HG02943 (cell line): Measurements from ENCODE around the gene GABPB2.
A peak's percentile ranks its signal among the peaks of the same experiment; 100 is the strongest.

Experiments used
- ATAC-seq: cut with Tn5 transposase; IDR thresholded peaks from one replicate; pipeline ENCODE4 v1.9.1; 2021; ENCODE audit warnings: mild to moderate bottlenecking, low read depth, moderate library complexity; ENCODE audit not compliant: unreplicated experiment

The GABPB2 gene

GRCh38 chr1:151070474-151071276, at the start of gene GABPB2:
TSS of gene GABPB2 (plus strand) at chr1:151070761. CDS start at chr1:151088190, 17,429 bp downstream.
- peak; percentile 57 for ATAC-seq

GRCh38 chr1:151024540-151025146, 45.9 kb upstream of the GABPB2 start:
- ATAC-seq: no peak

- ATAC-seq: no peak
Observed at GRCh38 chr1:151026460-151026859, 44.1 kb upstream of the GABPB2 start.

- no peak for ATAC-seq
Observed at GRCh38 chr1:151032164-151032563, 38.4 kb upstream of the GABPB2 start.

DNA sequence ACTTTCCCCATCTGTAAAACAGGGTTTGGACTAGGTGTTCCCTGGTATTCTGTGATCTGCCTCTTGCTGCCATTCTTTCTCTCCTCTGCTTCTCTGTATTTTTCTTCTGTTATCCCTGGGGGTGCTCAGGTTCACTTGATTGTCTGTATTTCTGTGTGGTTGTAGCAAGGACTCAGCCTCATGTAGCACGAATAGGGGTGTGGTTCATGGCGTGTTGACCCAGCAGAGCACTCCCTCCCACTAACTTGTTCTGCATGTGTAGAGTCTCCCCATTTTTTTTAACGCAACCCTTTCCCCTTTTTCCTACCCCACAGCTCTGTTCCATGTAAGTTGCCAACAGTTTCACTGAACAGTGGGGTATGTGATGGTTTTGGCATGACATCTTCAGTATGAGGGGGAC, 35.4 kb upstream of the GABPB2 start:
- ATAC-seq: no peak

DNA sequence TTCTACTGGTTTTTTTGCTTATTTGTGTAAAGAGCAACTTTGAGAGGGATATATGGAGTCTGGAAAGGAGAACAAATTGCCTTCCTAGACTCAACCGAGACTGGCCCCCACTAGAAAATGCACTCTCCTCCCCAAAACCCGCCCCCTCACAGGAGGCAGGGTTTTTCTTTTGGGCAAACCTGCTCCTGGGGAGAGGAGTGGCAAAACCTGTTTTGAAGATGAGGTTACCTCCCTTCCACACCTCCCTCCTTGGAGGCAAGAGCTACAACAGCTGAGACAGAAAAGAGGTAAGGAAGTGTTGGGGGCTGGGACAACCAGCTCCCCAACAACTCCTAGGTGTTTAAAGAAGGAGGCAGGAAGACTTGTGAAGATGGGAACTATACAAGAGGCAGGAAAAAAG, 34.2 kb upstream of the GABPB2 start, which contains the start of gene BNIPL:
BNIPL (plus strand) TSS at position 231 of the 400 bp plus-strand sequence; CDS start at position 371, 140 bp downstream.
- ATAC-seq: no peak

- ATAC-seq: no peak
Observed at GRCh38 chr1:151037032-151037431, 33.5 kb upstream of the GABPB2 start.

GRCh38 chr1:151039521-151039920, 31.0 kb upstream of the GABPB2 start:
- ATAC-seq: no peak

GRCh38 chr1:151043163-151043562, 27.4 kb upstream of the GABPB2 start:
- ATAC-seq: no peak

GRCh38 chr1:151047591-151047924, 23.0 kb upstream of the GABPB2 start, which contains the start of gene C1orf56:
TSS of gene C1orf56 (plus strand) at chr1:151047751. CDS start at chr1:151047848, 97 bp downstream.
- no peak for ATAC-seq

GRCh38 chr1:151047925-151048644, 22.5 kb upstream of the GABPB2 start:
- no peak for ATAC-seq

DNA sequence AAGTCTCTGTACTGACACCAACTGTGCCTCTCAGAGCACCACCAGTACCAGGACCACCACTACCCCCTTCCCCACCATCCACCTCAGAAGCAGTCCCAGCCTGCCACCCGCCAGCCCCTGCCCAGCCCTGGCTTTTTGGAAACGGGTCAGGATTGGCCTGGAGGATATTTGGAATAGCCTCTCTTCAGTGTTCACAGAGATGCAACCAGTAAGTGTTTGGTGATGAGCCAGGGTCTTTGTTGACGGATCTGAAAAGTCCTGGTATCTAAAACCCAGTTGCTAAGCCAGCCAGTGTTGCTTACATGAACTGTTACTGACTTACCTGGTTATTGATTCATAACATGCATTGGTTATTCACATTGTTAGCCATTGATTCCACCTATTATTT, 21.9 kb upstream of the GABPB2 start:
- ATAC-seq: no peak

DNA sequence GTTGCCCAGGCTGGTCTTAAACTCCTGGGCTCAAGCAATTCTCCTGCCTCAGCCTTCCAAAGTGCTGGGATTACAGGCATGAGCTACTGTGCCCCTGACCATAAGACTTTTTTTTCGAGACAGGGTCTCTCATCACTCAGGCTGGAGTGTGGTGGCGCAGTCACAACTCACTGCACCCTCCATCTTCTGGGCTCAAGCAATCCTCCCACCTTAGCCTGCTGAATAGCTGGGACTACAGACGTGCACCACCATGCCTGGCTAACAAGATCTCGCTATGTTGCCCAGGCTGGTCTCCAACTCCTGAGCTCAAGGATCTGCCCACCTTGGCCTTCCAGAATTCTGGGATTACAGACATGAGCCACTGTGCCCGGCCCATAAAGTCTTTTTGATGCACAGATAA, 21.1 kb upstream of the GABPB2 start:
- ATAC-seq: no peak

- no peak for ATAC-seq
Observed at GRCh38 chr1:151050051-151050688, 20.4 kb upstream of the GABPB2 start.

DNA sequence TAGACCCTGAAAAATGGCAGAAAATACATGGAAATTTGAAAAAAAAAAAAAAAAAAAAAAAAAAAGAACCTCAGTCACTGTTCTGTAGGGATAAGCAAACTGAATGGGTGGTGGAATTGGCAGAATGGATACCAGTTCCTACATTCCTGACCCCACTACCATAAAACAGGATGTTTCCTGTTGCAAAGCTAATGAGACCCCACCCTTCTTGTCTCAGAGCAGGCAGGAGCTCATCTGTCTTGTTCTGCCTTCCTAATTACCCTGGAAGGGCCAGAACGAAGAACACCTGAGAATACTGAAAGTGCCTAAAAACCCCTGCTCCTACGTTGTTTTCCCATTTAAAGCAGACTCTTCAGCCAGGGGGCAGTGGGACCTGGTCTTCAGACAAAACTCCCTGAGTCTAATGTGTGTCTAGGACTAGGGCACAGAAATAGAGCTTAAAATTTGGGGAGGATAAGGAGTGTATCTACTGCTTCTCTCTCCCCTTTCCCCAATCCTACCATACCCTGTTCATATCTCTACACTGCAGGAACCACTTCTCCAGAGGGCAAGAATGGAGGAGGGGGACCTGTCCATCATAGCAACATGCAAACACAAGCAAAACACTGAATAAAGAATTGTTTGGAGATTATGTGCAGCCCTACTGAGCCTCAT, 19.1 kb upstream of the GABPB2 start:
- ATAC-seq: no peak

GRCh38 chr1:151054971-151055547, 15.5 kb upstream of the GABPB2 start:
- no peak for ATAC-seq

GRCh38 chr1:151055581-151055980, 15.0 kb upstream of the GABPB2 start:
- no peak for ATAC-seq

DNA sequence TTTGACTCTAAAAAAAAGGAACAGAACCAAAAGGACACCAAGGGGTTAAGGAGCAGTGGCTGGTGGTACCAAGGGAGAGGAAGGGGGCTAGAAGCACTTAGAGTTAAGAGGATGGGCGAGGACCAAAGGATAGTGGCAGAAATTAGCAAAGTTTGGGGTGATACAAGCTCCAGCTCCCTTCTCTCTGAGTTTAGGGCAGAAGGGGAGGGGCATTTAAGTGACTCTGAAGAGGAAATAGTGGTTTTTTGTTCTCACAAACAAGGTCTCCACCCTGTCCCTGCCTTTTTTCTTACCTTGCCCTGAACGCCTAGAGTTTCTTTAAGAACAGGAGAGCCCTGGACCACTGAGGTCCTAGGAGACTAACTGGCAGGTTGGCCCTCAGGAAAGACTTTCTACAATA, 14.4 kb upstream of the GABPB2 start:
- no peak for ATAC-seq

DNA sequence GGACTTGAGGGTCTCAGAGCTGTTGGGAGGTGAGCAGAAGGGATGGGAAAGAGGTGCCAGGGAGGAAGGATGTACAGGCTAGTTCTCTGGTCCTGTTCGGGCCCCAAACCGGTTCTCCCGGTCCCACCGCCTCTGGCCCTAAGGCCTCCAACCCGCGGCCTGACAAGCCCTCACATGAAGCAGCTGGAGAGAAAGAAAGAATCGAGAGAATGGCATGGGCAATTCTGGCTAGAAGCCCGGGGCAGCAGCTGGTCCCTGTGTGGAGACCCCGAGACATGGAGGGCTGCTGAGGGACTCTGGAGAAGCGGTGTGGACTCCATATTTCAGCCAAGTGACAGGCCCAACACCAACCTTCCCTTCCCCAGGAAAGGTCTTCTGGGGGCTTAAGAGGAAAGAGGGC, 11.9 kb upstream of the GABPB2 start:
- no peak for ATAC-seq
